ENCODE measurements around the gene ARHGAP18. TPM values are rescaled to one million over a fixed set of nuclear protein-coding genes. Genes with fewer than 3 reads are reported as not detected.

The ARHGAP18 gene
- total and polyA plus RNA-seq, 4 donors: 1.6 to 8.0 (median 3.0) TPM

GRCh38 chr6:129726650-129727049 is 16.7 kb upstream of the ARHGAP18 start:
- Histone ChIP-seq H3K36me3 (ENCODE audit: control insufficient read depth in 4 of 4, insufficient read depth in 3 of 4, low read depth in 1 of 4, low read length in 3 of 4) (no peaks in the 10 kb centered on the region), H3K9me3 (ENCODE audit: control insufficient read depth in 4 of 4, low read length in 3 of 4) (no peaks in the 10 kb centered on the region), H3K27ac (ENCODE audit: low read depth in 1 of 2, low read length in 2 of 2) (no peak overlapping the region), H3K4me1 (ENCODE audit: control insufficient read depth in 4 of 4, insufficient read depth in 4 of 4, low read length in 3 of 4) (peaks cover 0 to 5% (median 0%) of the 10 kb centered on the region in 4 donors), H3K27me3 (ENCODE audit: control insufficient read depth in 4 of 4, insufficient read depth in 4 of 4, low read length in 3 of 4) (no peaks in the 10 kb centered on the region), H3K4me3 (ENCODE audit: low read depth in 1 of 3, low read length in 3 of 3) (no peak overlapping the region), H3K9ac (ENCODE audit: low read depth in 1 of 2, low read length in 2 of 2) (no peak overlapping the region)
- DNase-seq (ENCODE audit: low spot score): no peak
- TF ChIP-seq FOXA1 (IDR thresholded peaks at IDR 0.05) (no peak), RAD21 (IDR thresholded peaks at IDR 0.05) (no peak), MAX (IDR thresholded peaks at IDR 0.05) (no peak), CTCF (IDR thresholded peaks at IDR 0.05; ENCODE audit: low read depth, low read length, missing input control) (no peak), NR2F2 (IDR thresholded peaks at IDR 0.05) (no peak), REST (IDR thresholded peaks at IDR 0.05) (no peak), ZBTB33 (IDR thresholded peaks at IDR 0.05) (no peak), ATF3 (IDR thresholded peaks at IDR 0.05) (no peak), EGR1 (IDR thresholded peaks at IDR 0.05; ENCODE audit: low read depth in 2 of 2) (no peak), FOXA2 (IDR thresholded peaks at IDR 0.05) (no peak)

GRCh38 chr6:129725341-129725740 is 15.4 kb upstream of the ARHGAP18 start:
- peaks cover 0 to 1% (median 0%) of the 10 kb centered on the region in 4 donors for H3K4me1 ChIP-seq (ENCODE audit: control insufficient read depth in 4 of 4, insufficient read depth in 4 of 4, low read length in 3 of 4)
- H3K9ac ChIP-seq (ENCODE audit: low read depth in 1 of 2, low read length in 2 of 2): no peak overlapping the region
- H3K9me3 ChIP-seq (ENCODE audit: control insufficient read depth in 4 of 4, low read length in 3 of 4): no peaks in the 10 kb centered on the region
- TF ChIP-seq EGR1 (IDR thresholded peaks at IDR 0.05; ENCODE audit: low read depth in 2 of 2) (no peak), GABPA (IDR thresholded peaks at IDR 0.05 in 1 of 2, conservative IDR thresholded peaks at IDR 0.05 in 1 of 2) (no peak), REST (IDR thresholded peaks at IDR 0.05) (no peak), HNF4G (IDR thresholded peaks at IDR 0.05) (no peak), ATF3 (IDR thresholded peaks at IDR 0.05) (no peak), YY1 (IDR thresholded peaks at IDR 0.05) (no peak), FOXA1 (IDR thresholded peaks at IDR 0.05) (no peak), NR2F2 (IDR thresholded peaks at IDR 0.05) (no peak), TAF1 (conservative IDR thresholded peaks at IDR 0.05) (no peak), ZBTB33 (IDR thresholded peaks at IDR 0.05) (no peak), RXRA (IDR thresholded peaks at IDR 0.05) (no peak), RAD21 (IDR thresholded peaks at IDR 0.05) (no peak)
- no peak overlapping the region for H3K27ac ChIP-seq (ENCODE audit: low read depth in 1 of 2, low read length in 2 of 2)
- WGBS: 97% methylated on average over 4 of the region's 4 CpGs
- DNase-seq (ENCODE audit: low spot score): no peak
- no peak overlapping the region for H3K4me3 ChIP-seq (ENCODE audit: low read depth in 1 of 3, low read length in 3 of 3)
- no peaks in the 10 kb centered on the region for H3K36me3 ChIP-seq (ENCODE audit: control insufficient read depth in 4 of 4, insufficient read depth in 3 of 4, low read depth in 1 of 4, low read length in 3 of 4)
- H3K27me3 ChIP-seq (ENCODE audit: control insufficient read depth in 4 of 4, insufficient read depth in 4 of 4, low read length in 3 of 4): no peaks in the 10 kb centered on the region

All from liver (tissue), 9 donors.